Measurements from ENCODE around the gene TBX3. TPM values are rescaled to one million over a fixed set of nuclear protein-coding genes. Genes with fewer than 3 reads are reported as not detected.

TBX3 gene
- total RNA-seq, 2 experiments from 2014 or later: not detected

DNA sequence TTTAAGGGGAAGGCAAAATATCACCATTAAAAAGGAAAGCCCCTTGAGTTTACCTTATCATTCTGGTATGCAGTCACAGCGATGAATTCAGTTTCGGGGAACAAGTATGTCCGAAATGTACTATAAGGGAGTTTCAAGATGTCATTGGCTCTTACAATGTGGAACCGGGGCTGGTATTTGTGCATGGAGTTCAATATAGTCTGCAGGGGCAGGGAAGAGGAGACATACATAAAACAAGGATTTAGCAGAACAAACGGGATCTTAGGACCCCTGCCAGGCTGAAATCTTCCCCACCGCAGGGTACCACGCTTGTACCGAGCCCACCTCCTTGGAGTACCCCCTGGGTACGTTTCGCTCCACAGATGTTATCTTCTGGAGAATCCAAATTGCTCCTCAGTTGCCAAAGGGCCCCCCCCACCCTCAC is 4.5 kb downstream of the TBX3 start:
- intact Hi-C loops (cut with micrococcal nuclease; ENCODE audit: unreplicated experiment): no loop called here

DNA sequence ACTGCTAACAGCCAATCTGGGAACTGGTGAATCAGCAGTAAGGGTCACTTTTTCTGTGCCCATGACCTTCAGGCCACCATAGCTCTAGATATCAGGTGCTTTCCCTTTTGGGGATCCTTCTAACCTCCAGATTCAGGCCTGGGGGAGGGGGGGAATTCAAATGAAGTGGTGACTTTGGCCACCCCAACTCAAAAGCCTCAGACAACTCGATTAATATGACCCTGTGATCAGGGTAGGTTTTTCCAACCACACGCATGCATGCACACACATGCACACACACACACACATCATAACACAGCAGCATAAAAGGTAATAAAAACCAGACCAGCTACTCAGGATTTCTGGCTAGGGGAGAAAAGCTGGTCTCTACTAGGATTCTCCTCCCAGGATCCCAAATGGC is 5.3 kb downstream of the TBX3 start:
- intact Hi-C loops (cut with micrococcal nuclease; ENCODE audit: unreplicated experiment): no loop called here
- no TSS peak for BruUV-seq (replicated peaks)
- CTCF ChIA-PET (ENCODE audit: unreplicated experiment): no interaction called here

More for the DNA sequence above, 4.5 kb downstream of the TBX3 start:
- Histone ChIP-seq H3K9me3 (ENCODE audit: low read length) (no peaks in the 10 kb centered on the region), H3K4me2 (ENCODE audit: low read length) (no peak overlapping the region), H3K9me2 (ENCODE audit: insufficient read depth, low read length) (no peaks in the 10 kb centered on the region), H3K4me1 (ENCODE audit: insufficient read depth, low read length, poor library complexity, severe bottlenecking) (no peaks in the 10 kb centered on the region), H3K36me3 (ENCODE audit: insufficient read depth, low read length) (no peaks in the 10 kb centered on the region), H3K4me3 (ENCODE audit: low read depth, low read length, poor library complexity, severe bottlenecking) (no peak overlapping the region), H2AFZ (ENCODE audit: low read length) (no peak overlapping the region), H3K79me2 (ENCODE audit: insufficient read depth, low read depth, low read length) (no peaks in the 10 kb centered on the region), H4K20me1 (ENCODE audit: insufficient read depth, low read length) (no peaks in the 10 kb centered on the region), H3K27ac (ENCODE audit: low read depth, low read length, poor library complexity, severe bottlenecking) (no peak overlapping the region)
- ChIA-PET POLR2A (no interaction called here), CTCF (ENCODE audit: unreplicated experiment) (no interaction called here)
- no TSS peak for BruUV-seq (replicated peaks)
- TF ChIP-seq EZH2phosphoT487 (IDR thresholded peaks at IDR 0.05; ENCODE audit: borderline replicate concordance, low read depth, low read length): no peak
- TF ChIP-seq, protein P1, sequence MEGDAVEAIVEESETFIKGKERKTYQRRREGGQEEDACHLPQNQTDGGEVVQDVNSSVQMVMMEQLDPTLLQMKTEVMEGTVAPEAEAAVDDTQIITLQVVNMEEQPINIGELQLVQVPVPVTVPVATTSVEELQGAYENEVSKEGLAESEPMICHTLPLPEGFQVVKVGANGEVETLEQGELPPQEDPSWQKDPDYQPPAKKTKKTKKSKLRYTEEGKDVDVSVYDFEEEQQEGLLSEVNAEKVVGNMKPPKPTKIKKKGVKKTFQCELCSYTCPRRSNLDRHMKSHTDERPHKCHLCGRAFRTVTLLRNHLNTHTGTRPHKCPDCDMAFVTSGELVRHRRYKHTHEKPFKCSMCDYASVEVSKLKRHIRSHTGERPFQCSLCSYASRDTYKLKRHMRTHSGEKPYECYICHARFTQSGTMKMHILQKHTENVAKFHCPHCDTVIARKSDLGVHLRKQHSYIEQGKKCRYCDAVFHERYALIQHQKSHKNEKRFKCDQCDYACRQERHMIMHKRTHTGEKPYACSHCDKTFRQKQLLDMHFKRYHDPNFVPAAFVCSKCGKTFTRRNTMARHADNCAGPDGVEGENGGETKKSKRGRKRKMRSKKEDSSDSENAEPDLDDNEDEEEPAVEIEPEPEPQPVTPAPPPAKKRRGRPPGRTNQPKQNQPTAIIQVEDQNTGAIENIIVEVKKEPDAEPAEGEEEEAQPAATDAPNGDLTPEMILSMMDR (conservative IDR thresholded peaks at IDR 0.05; ENCODE audit: low read length): no peak
- DNase-seq (ENCODE audit: low spot score): no peak

DNA sequence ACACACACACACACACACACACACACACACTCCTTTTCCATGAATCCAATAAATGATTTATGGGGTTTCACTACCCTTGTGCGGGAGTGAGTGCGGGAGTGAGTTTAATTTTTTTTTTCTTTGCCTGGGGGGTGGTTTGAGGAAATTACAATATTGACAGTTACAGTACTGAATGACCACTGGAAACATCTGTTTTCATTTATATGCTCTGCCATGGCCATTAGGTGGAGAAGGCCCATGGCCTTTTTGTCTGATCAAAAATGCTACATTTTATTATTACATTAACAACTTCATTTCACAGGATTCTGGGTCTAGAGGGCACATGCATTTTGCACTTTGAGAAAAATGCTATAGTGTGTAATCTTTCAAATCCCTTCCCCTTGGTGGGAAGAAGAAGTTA is 5.9 kb downstream of the TBX3 start:
- CTCF ChIA-PET (ENCODE audit: unreplicated experiment): no interaction called here
- TF ChIP-seq, protein P1 (conservative IDR thresholded peaks at IDR 0.05; ENCODE audit: low read length): no peak
- no peak for TF ChIP-seq EZH2phosphoT487 (IDR thresholded peaks at IDR 0.05; ENCODE audit: borderline replicate concordance, low read depth, low read length)
- Histone ChIP-seq H3K9me2 (ENCODE audit: insufficient read depth, low read length) (no peaks in the 10 kb centered on the region), H3K4me2 (ENCODE audit: low read length) (no peak overlapping the region), H2AFZ (ENCODE audit: low read length) (no peak overlapping the region), H3K9me3 (ENCODE audit: low read length) (no peaks in the 10 kb centered on the region), H3K36me3 (ENCODE audit: insufficient read depth, low read length) (no peaks in the 10 kb centered on the region), H3K79me2 (ENCODE audit: insufficient read depth, low read depth, low read length) (no peaks in the 10 kb centered on the region), H4K20me1 (ENCODE audit: insufficient read depth, low read length) (no peaks in the 10 kb centered on the region), H3K27ac (ENCODE audit: low read depth, low read length, poor library complexity, severe bottlenecking) (no peak overlapping the region), H3K4me1 (ENCODE audit: insufficient read depth, low read length, poor library complexity, severe bottlenecking) (no peaks in the 10 kb centered on the region), H3K4me3 (ENCODE audit: low read depth, low read length, poor library complexity, severe bottlenecking) (no peak overlapping the region)
- no peak for DNase-seq (ENCODE audit: low spot score)
- BruUV-seq (replicated peaks): no TSS peak
- POLR2A ChIA-PET: no interaction called here
- intact Hi-C loops (cut with micrococcal nuclease; ENCODE audit: unreplicated experiment): no loop called here

More for the DNA sequence above, 5.3 kb downstream of the TBX3 start:
- H3K36me3 ChIP-seq (ENCODE audit: insufficient read depth, low read length): no peaks in the 10 kb centered on the region
- no peaks in the 10 kb centered on the region for H3K9me3 ChIP-seq (ENCODE audit: low read length)
- no peaks in the 10 kb centered on the region for H4K20me1 ChIP-seq (ENCODE audit: insufficient read depth, low read length)
- H3K4me1 ChIP-seq (ENCODE audit: insufficient read depth, low read length, poor library complexity, severe bottlenecking): no peaks in the 10 kb centered on the region
- H3K79me2 ChIP-seq (ENCODE audit: insufficient read depth, low read depth, low read length): no peaks in the 10 kb centered on the region
- TF ChIP-seq EZH2phosphoT487 (IDR thresholded peaks at IDR 0.05; ENCODE audit: borderline replicate concordance, low read depth, low read length): no peak
- TF ChIP-seq, protein P1 (conservative IDR thresholded peaks at IDR 0.05; ENCODE audit: low read length): no peak
- no peak overlapping the region for H3K4me2 ChIP-seq (ENCODE audit: low read length)
- H2AFZ ChIP-seq (ENCODE audit: low read length): no peak overlapping the region
- no peak overlapping the region for H3K4me3 ChIP-seq (ENCODE audit: low read depth, low read length, poor library complexity, severe bottlenecking)
- no peak overlapping the region for H3K27ac ChIP-seq (ENCODE audit: low read depth, low read length, poor library complexity, severe bottlenecking)
- POLR2A ChIA-PET: no interaction called here
- no peaks in the 10 kb centered on the region for H3K9me2 ChIP-seq (ENCODE audit: insufficient read depth, low read length)
- DNase-seq (ENCODE audit: low spot score): no peak

Data from OCI-LY7 (cell line).